Stimulated activated effector memory CD8-positive, alpha-beta T cell treated with anti-CD3 and anti-CD28 coated beads, Interleukin-12 subunit alpha, Interleukin-12 subunit beta, amount 100 ng/mL, for 72 hours (primary cell): ENCODE data around the gene OBP2A.
"Not testable (repeated sequence)": the region's sequence is repeated elsewhere in the genome, so short reads cannot be mapped to it uniquely, and the experiment has no call there.

Source experiments
- ATAC-seq: fragments of 150-1000 bp; cut with Tn5 transposase; 2 replicates; pipeline ENCODE4 v1.10.0; 2021
- DNase-seq, 2 donors: peaks; one replicate each; pipeline ENCODE4 v3.0.0; 2021 to 2022; ENCODE audit warnings: low spot score in 2 of 2
- H3K27ac Mint-ChIP-seq: one replicate; pipeline ENCODE4 v1.8.0; 2022; ENCODE audit warnings: mild to moderate bottlenecking, mixed read lengths
- H3K36me3 Mint-ChIP-seq: one replicate; pipeline ENCODE4 v1.8.0; 2022; ENCODE audit warnings: mild to moderate bottlenecking, mixed read lengths
- H3K4me1 Mint-ChIP-seq: one replicate; pipeline ENCODE4 v1.8.0; 2022; ENCODE audit warnings: mixed read lengths
- H3K4me3 Mint-ChIP-seq: one replicate; pipeline ENCODE4 v1.8.0; 2022; ENCODE audit warnings: mild to moderate bottlenecking, mixed read lengths
- H3K9me3 Mint-ChIP-seq: one replicate; pipeline ENCODE4 v1.8.0; 2022; ENCODE audit warnings: mixed read lengths

Gene OBP2A

GRCh38 chr9:135533674-135534073, 12.3 kb upstream of the OBP2A start:
- no peak overlapping the region for H3K4me3 Mint-ChIP-seq
- H3K4me1 Mint-ChIP-seq = peaks cover 9% of the 10 kb centered on the region
- ATAC-seq (no peak), DNase-seq (no peak)
- H3K27ac Mint-ChIP-seq = no peak overlapping the region
- no peaks in the 10 kb centered on the region for H3K36me3 Mint-ChIP-seq
- H3K9me3 Mint-ChIP-seq = peaks cover 2% of the 10 kb centered on the region

GRCh38 chr9:135534192-135534711, 11.7 kb upstream of the OBP2A start:
- ATAC-seq, H3K4me1 Mint-ChIP-seq, DNase-seq, H3K9me3 Mint-ChIP-seq, H3K27ac Mint-ChIP-seq, H3K4me3 Mint-ChIP-seq, H3K36me3 Mint-ChIP-seq: not testable (repeated sequence)

- not testable (repeated sequence) for DNase-seq, H3K9me3 Mint-ChIP-seq, H3K4me3 Mint-ChIP-seq, ATAC-seq, H3K27ac Mint-ChIP-seq, H3K4me1 Mint-ChIP-seq, H3K36me3 Mint-ChIP-seq
These were observed 11.1 kb upstream of the OBP2A start for GRCh38 chr9:135534826-135535225.

- ATAC-seq, DNase-seq, H3K4me3 Mint-ChIP-seq, H3K4me1 Mint-ChIP-seq, H3K27ac Mint-ChIP-seq, H3K9me3 Mint-ChIP-seq, H3K36me3 Mint-ChIP-seq: not testable (repeated sequence)
These were observed 10.3 kb upstream of the OBP2A start for GRCh38 chr9:135535631-135536030.

- ATAC-seq (peak; percentile 69), DNase-seq (no peak)
- Mint-ChIP-seq H3K4me1 (no peaks in the 10 kb centered on the region), H3K27ac (no peak overlapping the region), H3K36me3 (no peaks in the 10 kb centered on the region), H3K9me3 (no peaks in the 10 kb centered on the region), H3K4me3 (no peak overlapping the region)
These were observed 9.7 kb upstream of the OBP2A start for GRCh38 chr9:135536216-135536615.

GRCh38 chr9:135543262-135543894, 2.5 kb upstream of the OBP2A start:
- H3K4me1 Mint-ChIP-seq, H3K9me3 Mint-ChIP-seq, H3K4me3 Mint-ChIP-seq, H3K36me3 Mint-ChIP-seq, DNase-seq, ATAC-seq, H3K27ac Mint-ChIP-seq: not testable (repeated sequence)

- Mint-ChIP-seq H3K27ac (no peak overlapping the region), H3K4me1 (no peaks in the 10 kb centered on the region), H3K36me3 (no peaks in the 10 kb centered on the region), H3K4me3 (no peak overlapping the region), H3K9me3 (no peaks in the 10 kb centered on the region)
- DNase-seq (no peak), ATAC-seq (no peak)
These were observed 818 bp upstream of the OBP2A start for GRCh38 chr9:135544981-135545635.

- H3K4me1 Mint-ChIP-seq, DNase-seq, H3K4me3 Mint-ChIP-seq, ATAC-seq, H3K36me3 Mint-ChIP-seq, H3K27ac Mint-ChIP-seq, H3K9me3 Mint-ChIP-seq: not testable (repeated sequence)
These were observed 1.1 kb downstream of the OBP2A start for GRCh38 chr9:135546792-135547617.

- Mint-ChIP-seq H3K36me3 (no peaks in the 10 kb centered on the region), H3K27ac (no peak overlapping the region)
- no peak for DNase-seq
These were observed 2.1 kb downstream of the OBP2A start for GRCh38 chr9:135547756-135548736.

GRCh38 chr9:135549478-135550343, 3.8 kb downstream of the OBP2A start:
- not testable (repeated sequence) for H3K4me1 Mint-ChIP-seq, H3K9me3 Mint-ChIP-seq, ATAC-seq, H3K4me3 Mint-ChIP-seq, H3K36me3 Mint-ChIP-seq, H3K27ac Mint-ChIP-seq, DNase-seq

More at GRCh38 chr9:135547756-135548736, 2.1 kb downstream of the OBP2A start:
- Mint-ChIP-seq H3K4me1 (no peaks in the 10 kb centered on the region), H3K9me3 (no peaks in the 10 kb centered on the region), H3K4me3 (no peak overlapping the region)
- no peak for ATAC-seq

GRCh38 chr9:135550344-135550918, 4.5 kb downstream of the OBP2A start:
- Mint-ChIP-seq H3K27ac (no peak overlapping the region), H3K36me3 (no peaks in the 10 kb centered on the region), H3K4me1 (no peaks in the 10 kb centered on the region), H3K4me3 (no peak overlapping the region), H3K9me3 (no peaks in the 10 kb centered on the region)
- DNase-seq (no peak), ATAC-seq (no peak)

- H3K36me3 Mint-ChIP-seq = no peaks in the 10 kb centered on the region
- no peak overlapping the region for H3K27ac Mint-ChIP-seq
- no peaks in the 10 kb centered on the region for H3K4me1 Mint-ChIP-seq
- ATAC-seq = no peak
- no peaks in the 10 kb centered on the region for H3K9me3 Mint-ChIP-seq
- no peak for DNase-seq
- H3K4me3 Mint-ChIP-seq = no peak overlapping the region
These were observed 5.1 kb downstream of the OBP2A start for GRCh38 chr9:135551031-135551430.

GRCh38 chr9:135551456-135551855, 5.5 kb downstream of the OBP2A start:
- ATAC-seq = no peak

More at GRCh38 chr9:135551456-135551855, 5.5 kb downstream of the OBP2A start:
- DNase-seq = no peak
- H3K9me3 Mint-ChIP-seq = no peaks in the 10 kb centered on the region
- no peaks in the 10 kb centered on the region for H3K36me3 Mint-ChIP-seq
- H3K27ac Mint-ChIP-seq = no peak overlapping the region
- no peaks in the 10 kb centered on the region for H3K4me1 Mint-ChIP-seq
- H3K4me3 Mint-ChIP-seq = no peak overlapping the region
